Measurements from ENCODE around the gene FRMPD1.

DNA sequence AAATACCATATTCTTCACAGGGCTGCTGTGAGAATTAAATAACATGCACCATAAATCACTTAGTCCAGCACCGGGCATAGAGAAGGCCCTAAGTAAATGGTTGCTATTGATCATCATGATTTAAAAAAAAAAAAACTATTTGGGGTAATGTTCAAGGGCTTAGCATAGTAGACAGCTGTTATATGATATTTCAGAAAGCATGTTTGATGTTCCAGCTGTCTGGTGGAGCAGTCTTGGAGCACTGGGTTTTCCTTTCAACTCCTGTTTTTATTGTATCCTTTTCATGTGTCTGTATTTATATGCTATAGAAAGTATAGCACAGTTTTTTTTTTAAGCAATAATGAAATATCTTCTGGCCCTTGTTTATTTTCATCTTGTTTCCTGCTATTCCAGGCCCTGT, 30.4 kb upstream of the FRMPD1 start:
- no peak for TF ChIP-seq KLF7 (tag by site-specific recombination; IDR thresholded peaks at IDR 0.05; ENCODE audit: borderline replicate concordance)
- TF ChIP-seq, protein P1, sequence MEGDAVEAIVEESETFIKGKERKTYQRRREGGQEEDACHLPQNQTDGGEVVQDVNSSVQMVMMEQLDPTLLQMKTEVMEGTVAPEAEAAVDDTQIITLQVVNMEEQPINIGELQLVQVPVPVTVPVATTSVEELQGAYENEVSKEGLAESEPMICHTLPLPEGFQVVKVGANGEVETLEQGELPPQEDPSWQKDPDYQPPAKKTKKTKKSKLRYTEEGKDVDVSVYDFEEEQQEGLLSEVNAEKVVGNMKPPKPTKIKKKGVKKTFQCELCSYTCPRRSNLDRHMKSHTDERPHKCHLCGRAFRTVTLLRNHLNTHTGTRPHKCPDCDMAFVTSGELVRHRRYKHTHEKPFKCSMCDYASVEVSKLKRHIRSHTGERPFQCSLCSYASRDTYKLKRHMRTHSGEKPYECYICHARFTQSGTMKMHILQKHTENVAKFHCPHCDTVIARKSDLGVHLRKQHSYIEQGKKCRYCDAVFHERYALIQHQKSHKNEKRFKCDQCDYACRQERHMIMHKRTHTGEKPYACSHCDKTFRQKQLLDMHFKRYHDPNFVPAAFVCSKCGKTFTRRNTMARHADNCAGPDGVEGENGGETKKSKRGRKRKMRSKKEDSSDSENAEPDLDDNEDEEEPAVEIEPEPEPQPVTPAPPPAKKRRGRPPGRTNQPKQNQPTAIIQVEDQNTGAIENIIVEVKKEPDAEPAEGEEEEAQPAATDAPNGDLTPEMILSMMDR (tag by site-specific recombination; IDR thresholded peaks at IDR 0.05), result no peak
- TF ChIP-seq, protein P2, sequence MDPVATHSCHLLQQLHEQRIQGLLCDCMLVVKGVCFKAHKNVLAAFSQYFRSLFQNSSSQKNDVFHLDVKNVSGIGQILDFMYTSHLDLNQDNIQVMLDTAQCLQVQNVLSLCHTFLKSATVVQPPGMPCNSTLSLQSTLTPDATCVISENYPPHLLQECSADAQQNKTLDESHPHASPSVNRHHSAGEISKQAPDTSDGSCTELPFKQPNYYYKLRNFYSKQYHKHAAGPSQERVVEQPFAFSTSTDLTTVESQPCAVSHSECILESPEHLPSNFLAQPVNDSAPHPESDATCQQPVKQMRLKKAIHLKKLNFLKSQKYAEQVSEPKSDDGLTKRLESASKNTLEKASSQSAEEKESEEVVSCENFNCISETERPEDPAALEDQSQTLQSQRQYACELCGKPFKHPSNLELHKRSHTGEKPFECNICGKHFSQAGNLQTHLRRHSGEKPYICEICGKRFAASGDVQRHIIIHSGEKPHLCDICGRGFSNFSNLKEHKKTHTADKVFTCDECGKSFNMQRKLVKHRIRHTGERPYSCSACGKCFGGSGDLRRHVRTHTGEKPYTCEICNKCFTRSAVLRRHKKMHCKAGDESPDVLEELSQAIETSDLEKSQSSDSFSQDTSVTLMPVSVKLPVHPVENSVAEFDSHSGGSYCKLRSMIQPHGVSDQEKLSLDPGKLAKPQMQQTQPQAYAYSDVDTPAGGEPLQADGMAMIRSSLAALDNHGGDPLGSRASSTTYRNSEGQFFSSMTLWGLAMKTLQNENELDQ (tag by site-specific recombination; IDR thresholded peaks at IDR 0.05; ENCODE audit: low read depth), result no peak
- no peak for TF ChIP-seq ZNF707 (tag by site-specific recombination; IDR thresholded peaks at IDR 0.05)
- no peak for TF ChIP-seq ZNF600 (tag by site-specific recombination; IDR thresholded peaks at IDR 0.05)
- no peak for TF ChIP-seq KLF16 (tag by site-specific recombination; IDR thresholded peaks at IDR 0.05)
- TF ChIP-seq, protein P3, sequence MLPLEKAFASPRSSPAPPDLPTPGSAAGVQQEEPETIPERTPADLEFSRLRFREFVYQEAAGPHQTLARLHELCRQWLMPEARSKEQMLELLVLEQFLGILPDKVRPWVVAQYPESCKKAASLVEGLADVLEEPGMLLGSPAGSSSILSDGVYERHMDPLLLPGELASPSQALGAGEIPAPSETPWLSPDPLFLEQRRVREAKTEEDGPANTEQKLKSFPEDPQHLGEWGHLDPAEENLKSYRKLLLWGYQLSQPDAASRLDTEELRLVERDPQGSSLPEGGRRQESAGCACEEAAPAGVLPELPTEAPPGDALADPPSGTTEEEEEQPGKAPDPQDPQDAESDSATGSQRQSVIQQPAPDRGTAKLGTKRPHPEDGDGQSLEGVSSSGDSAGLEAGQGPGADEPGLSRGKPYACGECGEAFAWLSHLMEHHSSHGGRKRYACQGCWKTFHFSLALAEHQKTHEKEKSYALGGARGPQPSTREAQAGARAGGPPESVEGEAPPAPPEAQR (tag by site-specific recombination; IDR thresholded peaks at IDR 0.05), result no peak

All from HEK293 (cell line).